Measurements from ENCODE around the gene SLC10A2. TPM values are rescaled to one million over a fixed set of nuclear protein-coding genes. Genes with fewer than 3 reads are reported as not detected.

Gene SLC10A2
- total and polyA plus RNA-seq, 7 donors, result not detected

DNA sequence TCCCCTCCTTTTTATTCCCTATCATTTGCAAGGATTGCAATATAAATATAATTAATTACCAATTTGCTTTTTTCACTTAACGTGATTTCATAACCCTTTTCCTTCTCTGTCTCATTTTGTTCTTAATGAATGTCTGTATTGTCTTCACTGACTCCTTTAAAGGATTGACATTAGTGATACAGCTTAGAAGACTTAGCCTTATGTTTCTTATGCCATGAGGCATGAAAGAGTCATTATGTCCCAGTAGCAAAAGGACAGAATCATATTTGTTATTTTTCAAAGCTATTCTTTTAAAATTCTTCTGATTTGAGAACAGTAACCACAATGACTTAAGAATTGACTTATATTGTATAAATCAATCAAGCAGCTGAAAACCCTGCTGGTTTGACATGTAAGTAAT, 26.2 kb downstream of the SLC10A2 start:
- no peak overlapping the region for H3K27ac ChIP-seq
- 76 to 88% (median 82%) methylated on average over 1 of the region's 1 CpG for WGBS, 3 donors
- ATAC-seq (no peak), DNase-seq (no peak)
- no peaks in the 10 kb centered on the region for H3K36me3 ChIP-seq (ENCODE audit: insufficient read depth in 1 of 2, low read depth in 1 of 2)
- H3K4me1 ChIP-seq, result no peaks in the 10 kb centered on the region
- intact Hi-C loops (cut with DNase I), result no loop called here
- H3K9me3 ChIP-seq, result no peaks in the 10 kb centered on the region
- no peaks in the 10 kb centered on the region for H3K27me3 ChIP-seq (ENCODE audit: insufficient read depth in 3 of 3, low read length in 2 of 3)
- TF ChIP-seq, protein P1, sequence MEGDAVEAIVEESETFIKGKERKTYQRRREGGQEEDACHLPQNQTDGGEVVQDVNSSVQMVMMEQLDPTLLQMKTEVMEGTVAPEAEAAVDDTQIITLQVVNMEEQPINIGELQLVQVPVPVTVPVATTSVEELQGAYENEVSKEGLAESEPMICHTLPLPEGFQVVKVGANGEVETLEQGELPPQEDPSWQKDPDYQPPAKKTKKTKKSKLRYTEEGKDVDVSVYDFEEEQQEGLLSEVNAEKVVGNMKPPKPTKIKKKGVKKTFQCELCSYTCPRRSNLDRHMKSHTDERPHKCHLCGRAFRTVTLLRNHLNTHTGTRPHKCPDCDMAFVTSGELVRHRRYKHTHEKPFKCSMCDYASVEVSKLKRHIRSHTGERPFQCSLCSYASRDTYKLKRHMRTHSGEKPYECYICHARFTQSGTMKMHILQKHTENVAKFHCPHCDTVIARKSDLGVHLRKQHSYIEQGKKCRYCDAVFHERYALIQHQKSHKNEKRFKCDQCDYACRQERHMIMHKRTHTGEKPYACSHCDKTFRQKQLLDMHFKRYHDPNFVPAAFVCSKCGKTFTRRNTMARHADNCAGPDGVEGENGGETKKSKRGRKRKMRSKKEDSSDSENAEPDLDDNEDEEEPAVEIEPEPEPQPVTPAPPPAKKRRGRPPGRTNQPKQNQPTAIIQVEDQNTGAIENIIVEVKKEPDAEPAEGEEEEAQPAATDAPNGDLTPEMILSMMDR (IDR thresholded peaks at IDR 0.05), result no peak
- no peak overlapping the region for H3K4me3 ChIP-seq

DNA sequence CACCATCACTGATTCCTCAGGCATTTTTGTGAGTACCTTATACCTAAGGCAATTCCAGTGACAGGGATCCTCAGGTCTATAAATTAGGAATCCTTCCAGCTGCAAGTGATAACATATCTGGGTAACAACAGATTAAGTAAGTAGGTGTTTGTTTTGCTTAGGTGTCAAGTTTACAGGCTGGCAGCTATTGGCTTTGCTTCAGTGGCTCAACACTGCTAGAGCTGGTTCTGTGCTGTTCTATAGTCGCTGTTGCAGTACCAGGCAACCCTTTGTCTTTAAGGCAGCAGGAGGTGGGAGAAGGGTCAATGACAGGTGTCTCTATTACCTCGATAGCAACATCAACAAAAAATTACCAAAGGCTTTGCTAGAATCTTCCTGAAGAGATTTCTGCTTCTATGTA, 27.0 kb downstream of the SLC10A2 start:
- WGBS, 3 donors, result 31 to 62% (median 50%) methylated on average over 2 of the region's 2 CpGs
- Histone ChIP-seq H3K4me3 (no peak overlapping the region), H3K27me3 (ENCODE audit: insufficient read depth in 3 of 3, low read length in 2 of 3) (no peaks in the 10 kb centered on the region), H3K4me1 (no peaks in the 10 kb centered on the region), H3K9me3 (no peaks in the 10 kb centered on the region), H3K27ac (no peak overlapping the region), H3K36me3 (ENCODE audit: insufficient read depth in 1 of 2, low read depth in 1 of 2) (no peaks in the 10 kb centered on the region)
- TF ChIP-seq, protein P1 (IDR thresholded peaks at IDR 0.05), result no peak
- DNase-seq, result no peak
- no peak for ATAC-seq
- intact Hi-C loops (cut with DNase I), result no loop called here

DNA sequence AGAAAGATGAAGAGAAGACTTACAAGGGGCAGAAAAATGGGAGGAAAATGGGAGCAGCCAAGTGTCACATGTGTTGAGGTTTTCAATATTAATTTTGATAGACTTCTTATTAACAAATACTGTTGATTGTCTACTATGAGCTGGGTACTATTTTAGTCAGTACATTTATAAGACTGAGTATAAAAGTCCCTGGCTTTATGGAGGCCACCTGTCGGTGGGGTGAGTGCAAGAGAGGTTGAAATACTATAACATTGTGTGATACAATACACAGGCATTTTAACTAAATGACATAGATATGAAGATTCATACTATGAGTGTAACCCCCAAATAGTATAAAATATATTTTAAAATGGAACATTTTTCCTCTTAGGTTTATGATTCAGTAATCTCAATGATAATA, 29.9 kb downstream of the SLC10A2 start:
- H3K4me3 ChIP-seq, result no peak overlapping the region
- WGBS, 3 donors, result 69 to 76% (median 73%) methylated on average over 1 of the region's 1 CpG

DNA sequence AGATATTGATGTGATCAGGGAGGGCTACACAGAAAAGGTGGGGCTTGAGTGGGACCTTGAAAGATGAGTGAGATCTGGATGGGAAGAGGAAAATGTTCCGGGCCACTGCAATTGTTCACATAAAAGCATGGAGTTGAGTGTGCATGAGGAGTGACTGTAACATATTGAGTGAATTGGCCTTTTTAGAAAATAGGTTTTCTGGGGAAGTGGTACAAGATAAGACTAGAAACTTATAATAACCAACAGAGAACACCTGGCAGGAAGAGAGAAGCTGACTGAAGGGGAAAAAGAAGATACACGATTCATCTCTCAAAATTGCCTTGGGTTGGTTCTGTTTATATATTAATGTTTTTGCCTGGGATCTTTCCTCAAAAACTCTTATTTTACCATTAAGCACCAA, 32.2 kb downstream of the SLC10A2 start:
- TF ChIP-seq, protein P1 (IDR thresholded peaks at IDR 0.05), result no peak
- no peaks in the 10 kb centered on the region for H3K9me3 ChIP-seq
- no peak for ATAC-seq
- H3K27ac ChIP-seq, result no peak overlapping the region
- H3K4me1 ChIP-seq, result no peaks in the 10 kb centered on the region
- WGBS, 3 donors, result 78 to 87% (median 85%) methylated on average over 2 of the region's 2 CpGs
- no peaks in the 10 kb centered on the region for H3K27me3 ChIP-seq (ENCODE audit: insufficient read depth in 3 of 3, low read length in 2 of 3)
- no peaks in the 10 kb centered on the region for H3K36me3 ChIP-seq (ENCODE audit: insufficient read depth in 1 of 2, low read depth in 1 of 2)
- DNase-seq, result no peak
- no peak overlapping the region for H3K4me3 ChIP-seq
- intact Hi-C loops (cut with DNase I), result no loop called here

More for the DNA sequence above, 29.9 kb downstream of the SLC10A2 start:
- no peaks in the 10 kb centered on the region for H3K27me3 ChIP-seq (ENCODE audit: insufficient read depth in 3 of 3, low read length in 2 of 3)
- ATAC-seq (no peak), DNase-seq (no peak)
- no peaks in the 10 kb centered on the region for H3K4me1 ChIP-seq
- intact Hi-C loops (cut with DNase I), result no loop called here
- H3K9me3 ChIP-seq, result no peaks in the 10 kb centered on the region
- H3K27ac ChIP-seq, result no peak overlapping the region
- TF ChIP-seq, protein P1 (IDR thresholded peaks at IDR 0.05), result no peak
- H3K36me3 ChIP-seq (ENCODE audit: insufficient read depth in 1 of 2, low read depth in 1 of 2), result no peaks in the 10 kb centered on the region

DNA sequence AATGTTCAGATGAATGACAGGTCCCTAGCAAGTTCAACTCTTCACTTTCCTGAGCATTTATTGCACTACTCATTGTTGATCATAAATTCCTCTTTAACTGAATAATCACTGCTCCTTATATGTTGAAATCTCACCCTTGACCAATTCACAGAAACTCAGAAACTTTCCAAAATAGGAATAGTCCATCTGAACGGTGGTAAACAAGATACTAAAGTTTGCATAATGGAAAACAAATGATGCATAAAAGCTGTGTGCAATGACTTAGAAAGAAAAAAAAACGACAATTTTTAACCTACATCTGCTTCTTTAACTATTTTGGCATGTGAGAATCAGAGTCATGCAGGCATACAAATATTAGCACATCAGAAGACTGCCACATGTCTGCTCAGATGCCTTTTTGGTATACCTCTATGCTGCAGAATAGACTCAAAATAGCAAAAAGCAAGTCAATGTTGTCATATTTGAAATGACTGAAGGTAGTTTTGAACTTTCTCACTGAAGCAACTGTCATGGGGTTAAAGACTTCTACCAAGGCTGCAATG, 34.8 kb downstream of the SLC10A2 start:
- no peak for ATAC-seq
- TF ChIP-seq, protein P1 (IDR thresholded peaks at IDR 0.05), result no peak
- H3K9me3 ChIP-seq, result peaks cover 9% of the 10 kb centered on the region
- 50 to 61% (median 55%) methylated on average over 2 of the region's 2 CpGs for WGBS, 3 donors
- H3K4me3 ChIP-seq, result no peak overlapping the region
- no peak for DNase-seq
- no peaks in the 10 kb centered on the region for H3K4me1 ChIP-seq
- H3K36me3 ChIP-seq (ENCODE audit: insufficient read depth in 1 of 2, low read depth in 1 of 2), result no peaks in the 10 kb centered on the region
- no peak overlapping the region for H3K27ac ChIP-seq
- H3K27me3 ChIP-seq (ENCODE audit: insufficient read depth in 3 of 3, low read length in 2 of 3), result no peaks in the 10 kb centered on the region
- intact Hi-C loops (cut with DNase I), result no loop called here

Measured in psoas muscle (tissue), 8 donors.